Calu3 (cell line): ENCODE data around the gene CLOCK. TPM values are rescaled to one million over a fixed set of nuclear protein-coding genes. Genes with fewer than 3 reads are reported as not detected.

Source experiments
- BruUV-seq: library from RNA; stranded (reverse); fragments of 400-500 nt; replicated peaks from 2 replicates; lab custom pipeline; 2021; lab: Mats Ljungman, UMichigan
- CTCF ChIA-PET: fragments of 300-600 bp; sonication (Branson Sonifier 250); formaldehyde crosslinking; loops from one replicate; lab custom pipeline; 2022; ENCODE audit warnings: antibody characterized with exemption; lab: Charles Lee
- DNase-seq: peaks from one replicate; pipeline ENCODE4 v3.0.0; 2022
- H3K27ac Mint-ChIP-seq: one replicate; pipeline ENCODE4 v1.8.0; 2022; ENCODE audit warnings: mixed read lengths; ENCODE audit not compliant: unreplicated experiment
- H3K27me3 Mint-ChIP-seq: one replicate; pipeline ENCODE4 v1.8.0; 2022; ENCODE audit warnings: mixed read lengths; ENCODE audit not compliant: unreplicated experiment
- H3K36me3 Mint-ChIP-seq: one replicate; pipeline ENCODE4 v1.8.0; 2022; ENCODE audit warnings: mild to moderate bottlenecking, moderate library complexity, mixed read lengths; ENCODE audit not compliant: insufficient read depth, unreplicated experiment
- H3K4me1 Mint-ChIP-seq: one replicate; pipeline ENCODE4 v1.8.0; 2022; ENCODE audit warnings: mild to moderate bottlenecking, low read depth, mixed read lengths; ENCODE audit not compliant: unreplicated experiment
- H3K4me3 Mint-ChIP-seq: one replicate; pipeline ENCODE4 v1.8.0; 2022; ENCODE audit warnings: mild to moderate bottlenecking, low read depth, moderate library complexity, mixed read lengths; ENCODE audit not compliant: unreplicated experiment
- H3K9me3 Mint-ChIP-seq: one replicate; pipeline ENCODE4 v1.8.0; 2022; ENCODE audit warnings: low read depth, mixed read lengths; ENCODE audit not compliant: unreplicated experiment
- CTCF ChIP-seq: fragments of 200-600 bp; IDR thresholded peaks from one replicate; pipeline ENCODE4 v1.8.0; 2022; ENCODE audit warnings: antibody characterized with exemption; ENCODE audit not compliant: unreplicated experiment
- intact Hi-C: fragments of 100-400 bp; cut with micrococcal nuclease; formaldehyde crosslinking; loops from one replicate; pipeline ENCODE4 v1.10.0; 2022; ENCODE audit not compliant: unreplicated experiment
- total RNA-seq: library from RNA; stranded (reverse); gene quantifications from 2 replicates; pipeline ENCODE4 v1.2.3, GENCODE V29; 2022

The CLOCK gene
- total RNA-seq, 1 experiment from 2014 or later = 16.2 TPM

GRCh38 chr4:55396308-55397125, 150.2 kb downstream of the CLOCK start:
- no peak for TF ChIP-seq CTCF
- intact Hi-C loops = loop anchor here (5.0 kb wide), 3 partner anchors 49 to 424 kb away; partner anchors contain the start of gene SRD5A3
- peak; percentile 40 for DNase-seq
- Mint-ChIP-seq H3K27me3 (no peaks in the 10 kb centered on the region), H3K4me3 (peak overlapping the region; percentile 81), H3K9me3 (no peaks in the 10 kb centered on the region), H3K36me3 (peaks cover 57% of the 10 kb centered on the region), H3K27ac (peak overlapping the region; percentile 87), H3K4me1 (peaks cover 23% of the 10 kb centered on the region)
- no TSS peak for BruUV-seq
- CTCF ChIA-PET = no interaction called here

- DNase-seq = peak; percentile 93
- H3K36me3 Mint-ChIP-seq = peaks cover 49% of the 10 kb centered on the region
- no TSS peak for BruUV-seq
- H3K4me1 Mint-ChIP-seq = peaks cover 23% of the 10 kb centered on the region
- intact Hi-C loops = loop anchor here (5.0 kb wide), 3 partner anchors 48 to 423 kb away; partner anchors contain the start of gene SRD5A3
- peak within 1 kb of the TSS; percentile 87 for H3K27ac Mint-ChIP-seq
- H3K4me3 Mint-ChIP-seq = peak within 1 kb of the TSS; percentile 81
- H3K9me3 Mint-ChIP-seq = no peaks in the 10 kb centered on the region
- no peak for TF ChIP-seq CTCF
- CTCF ChIA-PET = no interaction called here
- no peaks in the 10 kb centered on the region for H3K27me3 Mint-ChIP-seq
Observed at GRCh38 chr4:55395529-55396307, 151.0 kb downstream of the CLOCK start, which contains the start of gene TMEM165. TSS of gene TMEM165 (plus strand) at chr4:55395957. CDS start at chr4:55396190, 233 bp downstream.

GRCh38 chr4:55395218-55395528, 151.5 kb downstream of the CLOCK start:
- TSS peak; percentile 87 for BruUV-seq
- intact Hi-C loops = loop anchor here (5.0 kb wide), 3 partner anchors 48 to 423 kb away; partner anchors contain the start of gene SRD5A3
- no peak for TF ChIP-seq CTCF
- Mint-ChIP-seq H3K36me3 (peaks cover 44% of the 10 kb centered on the region), H3K27ac (peak overlapping the region; percentile 79), H3K4me3 (peak overlapping the region; percentile 81), H3K27me3 (no peaks in the 10 kb centered on the region), H3K4me1 (peaks cover 23% of the 10 kb centered on the region), H3K9me3 (no peaks in the 10 kb centered on the region)
- CTCF ChIA-PET = no interaction called here
- DNase-seq = no peak

- no TSS peak for BruUV-seq
Observed at GRCh38 chr4:55393461-55394320, 153.0 kb downstream of the CLOCK start.

More at GRCh38 chr4:55393461-55394320, 153.0 kb downstream of the CLOCK start:
- Mint-ChIP-seq H3K27me3 (no peaks in the 10 kb centered on the region), H3K4me1 (peaks cover 14% of the 10 kb centered on the region), H3K9me3 (no peaks in the 10 kb centered on the region), H3K4me3 (no peak overlapping the region), H3K36me3 (peaks cover 36% of the 10 kb centered on the region), H3K27ac (no peak overlapping the region)
- no peak for TF ChIP-seq CTCF
- CTCF ChIA-PET = no interaction called here
- DNase-seq = no peak
- intact Hi-C loops = no loop called here
